ENCODE results near the gene SNCA. TPM values are rescaled to one million over a fixed set of nuclear protein-coding genes. Genes with fewer than 3 reads are reported as not detected.

Gene SNCA
- total RNA-seq, 6 donors from 2014 or later, result 6.3 to 15.4 (median 12.1) TPM

GRCh38 chr4:89712827-89713226 lies 124.1 kb downstream of the SNCA start:
- DNase-seq, result no peak
- 94 to 96% methylated on average over 4 of the region's 4 CpGs for WGBS, 2 donors
- H3K27ac ChIP-seq, result no peak overlapping the region
- TF ChIP-seq CTCF (IDR thresholded peaks at IDR 0.05) (no peak), POLR2A (IDR thresholded peaks at IDR 0.05) (no peak), EP300 (IDR thresholded peaks at IDR 0.05) (no peak), POLR2AphosphoS5 (IDR thresholded peaks at IDR 0.05) (no peak)
- ATAC-seq (ENCODE audit: low FRiP score in 2 of 2), result no peak
- H3K27me3 ChIP-seq, result no peaks in the 10 kb centered on the region
- H3K36me3 ChIP-seq, result no peaks in the 10 kb centered on the region
- no peak overlapping the region for H3K4me3 ChIP-seq
- H3K9me3 ChIP-seq, result no peaks in the 10 kb centered on the region
- no peaks in the 10 kb centered on the region for H3K4me1 ChIP-seq

GRCh38 chr4:89712141-89712540 lies 124.8 kb downstream of the SNCA start:
- TF ChIP-seq POLR2A (IDR thresholded peaks at IDR 0.05) (no peak), POLR2AphosphoS5 (IDR thresholded peaks at IDR 0.05) (no peak), EP300 (IDR thresholded peaks at IDR 0.05) (no peak), CTCF (IDR thresholded peaks at IDR 0.05) (no peak)

GRCh38 chr4:89708903-89709421 lies 128.0 kb downstream of the SNCA start:
- no peak for DNase-seq
- Histone ChIP-seq H3K4me1 (no peaks in the 10 kb centered on the region), H3K9me3 (no peaks in the 10 kb centered on the region), H3K36me3 (no peaks in the 10 kb centered on the region), H3K27ac (no peak overlapping the region), H3K27me3 (no peaks in the 10 kb centered on the region), H3K4me3 (no peak overlapping the region)
- 22 to 34% methylated on average over 2 of the region's 2 CpGs for WGBS, 2 donors
- peak in 1 of 2 donors; percentile 44 for ATAC-seq (ENCODE audit: low FRiP score in 2 of 2)
- TF ChIP-seq POLR2A (IDR thresholded peaks at IDR 0.05) (no peak), CTCF (IDR thresholded peaks at IDR 0.05) (no peak), POLR2AphosphoS5 (IDR thresholded peaks at IDR 0.05) (no peak), EP300 (IDR thresholded peaks at IDR 0.05) (no peak)

More at GRCh38 chr4:89712141-89712540, 124.8 kb downstream of the SNCA start:
- no peaks in the 10 kb centered on the region for H3K9me3 ChIP-seq
- no peak for ATAC-seq (ENCODE audit: low FRiP score in 2 of 2)
- H3K36me3 ChIP-seq, result no peaks in the 10 kb centered on the region
- WGBS, 2 donors, result 31 to 37% methylated on average over 2 of the region's 2 CpGs
- H3K4me3 ChIP-seq, result no peak overlapping the region
- no peak for DNase-seq
- H3K27ac ChIP-seq, result no peak overlapping the region
- H3K4me1 ChIP-seq, result no peaks in the 10 kb centered on the region
- no peaks in the 10 kb centered on the region for H3K27me3 ChIP-seq

- no peaks in the 10 kb centered on the region for H3K4me1 ChIP-seq
- H3K27ac ChIP-seq, result no peak overlapping the region
- ATAC-seq (ENCODE audit: low FRiP score in 2 of 2) (no peak), DNase-seq (no peak)
- H3K9me3 ChIP-seq, result no peaks in the 10 kb centered on the region
- no peaks in the 10 kb centered on the region for H3K27me3 ChIP-seq
- no peak overlapping the region for H3K4me3 ChIP-seq
- H3K36me3 ChIP-seq, result no peaks in the 10 kb centered on the region
- 80 to 84% methylated on average over 5 of the region's 5 CpGs for WGBS, 2 donors
- TF ChIP-seq POLR2A (IDR thresholded peaks at IDR 0.05) (no peak), POLR2AphosphoS5 (IDR thresholded peaks at IDR 0.05) (no peak), CTCF (IDR thresholded peaks at IDR 0.05) (no peak), EP300 (IDR thresholded peaks at IDR 0.05) (no peak)
Observed at GRCh38 chr4:89707467-89707866, 129.5 kb downstream of the SNCA start.

GRCh38 chr4:89704651-89705395 lies 132.1 kb downstream of the SNCA start:
- Histone ChIP-seq H3K27ac (no peak overlapping the region), H3K36me3 (no peaks in the 10 kb centered on the region), H3K9me3 (no peaks in the 10 kb centered on the region), H3K4me3 (no peak overlapping the region), H3K27me3 (no peaks in the 10 kb centered on the region), H3K4me1 (no peaks in the 10 kb centered on the region)
- DNase-seq (no peak), ATAC-seq (ENCODE audit: low FRiP score in 2 of 2) (no peak)
- no peak for TF ChIP-seq POLR2A (IDR thresholded peaks at IDR 0.05)
- TF ChIP-seq POLR2AphosphoS5 (IDR thresholded peaks at IDR 0.05), result no peak
- no peak for TF ChIP-seq EP300 (IDR thresholded peaks at IDR 0.05)
- TF ChIP-seq CTCF (IDR thresholded peaks at IDR 0.05), result no peak
- 94% methylated on average over 2 of the region's 2 CpGs for WGBS, 2 donors

All from upper lobe of left lung (tissue), 6 donors.